HepG2 (cell line): ENCODE measurements around the gene GLYR1. TPM values are rescaled to one million over a fixed set of nuclear protein-coding genes. Genes with fewer than 3 reads are reported as not detected.

ENCODE experiments used
- BRF2 ChIP-seq: sonication (generic); formaldehyde crosslinking; IDR thresholded peaks from 2 replicates; pipeline ENCODE4 v1.8.1; 2022; ENCODE audit warnings: mild to moderate bottlenecking, missing genetic modification reagents
- CCAR2 ChIP-seq: fragments of 200-400 bp; formaldehyde crosslinking; optimal IDR thresholded peaks from 2 replicates; pipeline ENCODE3; 2018; ENCODE audit warnings: low read depth, mild to moderate bottlenecking, low read length, moderate library complexity
- CHCHD3 ChIP-seq: sonication (generic); formaldehyde crosslinking; IDR thresholded peaks from 2 replicates; pipeline ENCODE4 v1.8.0; 2022; ENCODE audit warnings: mild to moderate bottlenecking, missing genetic modification reagents, moderate library complexity
- CSRNP2 ChIP-seq: sonication (generic); formaldehyde crosslinking; conservative IDR thresholded peaks from 2 replicates; pipeline ENCODE4 v1.8.0; 2022; ENCODE audit warnings: low read depth, missing genetic modification reagents
- HMGXB4 ChIP-seq, 2 experiments: sonication (generic) in 1 of 2; formaldehyde crosslinking in 1 of 2; IDR thresholded peaks; 2 replicates each; pipeline versions ENCODE4 v1.4.0 to v1.6.1; 2018 to 2020; ENCODE audit warnings: missing genetic modification reagents in 2 of 2, borderline replicate concordance in 1 of 2, low read depth in 1 of 2, mild to moderate bottlenecking in 1 of 2, missing biosample characterization in 1 of 2
- JUNB ChIP-seq: sonication (generic); formaldehyde crosslinking; IDR thresholded peaks from 2 replicates; pipeline ENCODE4 v1.8.0; 2022; ENCODE audit warnings: missing genetic modification reagents, mild to moderate bottlenecking, borderline replicate concordance
- MAZ ChIP-seq, 2 experiments: sonication (generic) in 1 of 2; formaldehyde crosslinking in 1 of 2; IDR thresholded peaks; 2 replicates each; pipeline versions ENCODE4 v1.5.0 to v1.6.1; 2012 to 2020; ENCODE audit warnings: low read depth in 2 of 2, mild to moderate bottlenecking in 2 of 2, borderline replicate concordance in 1 of 2, improper control_type of control experiment in 1 of 2, low read length in 1 of 2, missing genetic modification reagents in 1 of 2, moderate library complexity in 1 of 2
- PBX3 ChIP-seq: sonication (generic); formaldehyde crosslinking; IDR thresholded peaks from 2 replicates; pipeline ENCODE4 v1.8.1; 2023; ENCODE audit warnings: missing genetic modification reagents, inconsistent platforms, borderline replicate concordance
- ZMAT3 ChIP-seq: sonication (generic); formaldehyde crosslinking; conservative IDR thresholded peaks from 2 replicates; pipeline ENCODE4 v1.7.0; 2021; ENCODE audit warnings: missing genetic modification reagents
- ZMYM3 ChIP-seq: sonication (generic); formaldehyde crosslinking; IDR thresholded peaks from 2 replicates; pipeline ENCODE4 v1.5.1; 2020; ENCODE audit warnings: mild to moderate bottlenecking, missing genetic modification reagents
- ZNF280D ChIP-seq: sonication (generic); formaldehyde crosslinking; IDR thresholded peaks from 2 replicates; pipeline ENCODE4 v1.5.1; 2020; ENCODE audit warnings: mild to moderate bottlenecking, missing genetic modification reagents
- ZNF30 ChIP-seq: sonication (generic); formaldehyde crosslinking; IDR thresholded peaks from 2 replicates; pipeline ENCODE4 v1.5.0; 2020; ENCODE audit warnings: mild to moderate bottlenecking, missing genetic modification reagents
- ZNF574 ChIP-seq: sonication (generic); formaldehyde crosslinking; IDR thresholded peaks from 2 replicates; pipeline ENCODE4 v1.4.0; 2020; ENCODE audit warnings: missing genetic modification reagents
- ZNF839 ChIP-seq: sonication (generic); formaldehyde crosslinking; IDR thresholded peaks from 2 replicates; pipeline ENCODE4 v1.4.0; 2020; ENCODE audit warnings: missing genetic modification reagents, mild to moderate bottlenecking, borderline replicate concordance
- polyA plus RNA-seq, 8 experiments: library from polyadenylated mRNA; depleted of rRNA in 3 of 8; stranded (reverse) in 7 of 8; unstranded in 1 of 8; fragments of >200 nt; fragmentation: Illumina TruSeq in 4 of 8; extraction: Trizol in 4 of 8; gene quantifications; 2 replicates each; pipeline versions ENCODE4 v1.2.1 to v1.2.3, GENCODE V29; 2011 to 2016; ENCODE audit warnings: low read depth in 4 of 8, missing spikeins in 1 of 8, mixed read lengths in 1 of 8; ENCODE audit not compliant: insufficient read depth in 1 of 8
- total RNA-seq, 5 experiments: library from RNA; depleted of rRNA; stranded (reverse); fragments of >200 nt; fragmentation: Illumina TruSeq; extraction: Trizol; gene quantifications; 2 replicates each; pipeline ENCODE4 v1.2.3, GENCODE V29; 2016; ENCODE audit warnings: low read depth in 1 of 5

GLYR1 gene
- total and polyA plus RNA-seq, 2 of the 13 experiments (the other 11 are each of a cell fraction or from before 2014, with no cell fraction given), result 28.3 to 48.7 TPM

- TF ChIP-seq PBX3 (CRISPR knock-in tag), result no peak
- no peak for TF ChIP-seq ZNF839
- TF ChIP-seq HMGXB4 (CRISPR knock-in tag; IDR thresholded peaks at IDR 0.05; ENCODE audit: borderline replicate concordance in 1 of 2, low read depth in 1 of 2), result no peak
- no peak for TF ChIP-seq CCAR2
- no peak for TF ChIP-seq MAZ (IDR thresholded peaks at IDR 0.05; ENCODE audit: borderline replicate concordance, low read depth, low read length)
- no peak for TF ChIP-seq MAZ (CRISPR knock-in tag; IDR thresholded peaks at IDR 0.05; ENCODE audit: low read depth)
- no peak for TF ChIP-seq ZNF280D
- no peak for TF ChIP-seq ZNF574 (CRISPR knock-in tag)
- peak; percentile 50; the same call in 1 of the 2 replicates for TF ChIP-seq CHCHD3 (CRISPR knock-in tag)
- TF ChIP-seq JUNB (CRISPR knock-in tag), result no peak
- no peak for TF ChIP-seq BRF2
- TF ChIP-seq CSRNP2 (CRISPR knock-in tag), result no peak
- TF ChIP-seq ZMYM3 (CRISPR knock-in tag), result no peak
- TF ChIP-seq ZMAT3, result 0 out of 2 replicates have a peak, but pooled peaks have one; percentile 47
- no peak for TF ChIP-seq ZNF30
Measured at GRCh38 chr16:4847774-4848587, 893 bp upstream of the GLYR1 start (continued).
